Measurements from ENCODE around the gene CCDC188.

- TF ChIP-seq YY1 (IDR thresholded peaks at IDR 0.05) (no peak), CTCF (IDR thresholded peaks at IDR 0.05; ENCODE audit: low read depth, low read length, missing input control) (no peak)
Observed at GRCh38 chr22:20145206-20145831, 5.5 kb downstream of the CCDC188 start.

All from liver (tissue), 2 donors.